Activated CD8-positive, alpha-beta memory T cell treated with anti-CD3 and anti-CD28 coated beads, Interleukin-2, amount 50 U/mL, for 1 hour (primary cell): ENCODE measurements around the gene GJA9.

Experiments
- DNase-seq: peaks from one replicate; pipeline ENCODE4 v3.0.0-alpha.2; 2020; ENCODE audit errors: extremely low read depth

GJA9 gene

GRCh38 chr1:38831731-38832369, 49.5 kb downstream of the GJA9 start:
- no peak for DNase-seq

- DNase-seq: no peak
These were observed 52.0 kb downstream of the GJA9 start for GRCh38 chr1:38829368-38829767.

GRCh38 chr1:38827318-38827717, 54.1 kb downstream of the GJA9 start:
- DNase-seq: no peak

- DNase-seq: no peak
These were observed 54.5 kb downstream of the GJA9 start for GRCh38 chr1:38826886-38827285.

- no peak for DNase-seq
These were observed 55.1 kb downstream of the GJA9 start for GRCh38 chr1:38826262-38826661.
